Measurements from ENCODE around the gene ZNF655.

DNA sequence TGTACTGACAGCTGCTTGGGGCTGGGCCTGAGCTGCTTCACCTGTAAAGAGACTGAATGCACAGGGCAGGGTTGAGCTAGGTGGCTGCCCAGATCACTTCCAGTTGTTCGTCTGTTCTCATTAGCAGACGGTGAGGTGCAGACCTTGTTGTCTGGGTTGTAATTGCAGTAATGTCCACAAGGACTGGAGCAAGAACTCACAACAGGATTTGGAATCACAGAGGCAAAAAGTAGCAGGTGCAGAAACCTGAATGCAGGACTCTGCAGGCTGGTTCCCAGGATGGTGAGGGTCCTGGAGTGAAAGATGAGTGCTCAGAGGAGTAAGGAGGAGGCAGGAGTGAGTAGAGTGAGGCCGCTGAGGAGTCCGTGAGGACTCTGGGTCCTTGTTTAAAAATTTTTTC is 67.5 kb downstream of the ZNF655 start:
- TF ChIP-seq, protein P1, sequence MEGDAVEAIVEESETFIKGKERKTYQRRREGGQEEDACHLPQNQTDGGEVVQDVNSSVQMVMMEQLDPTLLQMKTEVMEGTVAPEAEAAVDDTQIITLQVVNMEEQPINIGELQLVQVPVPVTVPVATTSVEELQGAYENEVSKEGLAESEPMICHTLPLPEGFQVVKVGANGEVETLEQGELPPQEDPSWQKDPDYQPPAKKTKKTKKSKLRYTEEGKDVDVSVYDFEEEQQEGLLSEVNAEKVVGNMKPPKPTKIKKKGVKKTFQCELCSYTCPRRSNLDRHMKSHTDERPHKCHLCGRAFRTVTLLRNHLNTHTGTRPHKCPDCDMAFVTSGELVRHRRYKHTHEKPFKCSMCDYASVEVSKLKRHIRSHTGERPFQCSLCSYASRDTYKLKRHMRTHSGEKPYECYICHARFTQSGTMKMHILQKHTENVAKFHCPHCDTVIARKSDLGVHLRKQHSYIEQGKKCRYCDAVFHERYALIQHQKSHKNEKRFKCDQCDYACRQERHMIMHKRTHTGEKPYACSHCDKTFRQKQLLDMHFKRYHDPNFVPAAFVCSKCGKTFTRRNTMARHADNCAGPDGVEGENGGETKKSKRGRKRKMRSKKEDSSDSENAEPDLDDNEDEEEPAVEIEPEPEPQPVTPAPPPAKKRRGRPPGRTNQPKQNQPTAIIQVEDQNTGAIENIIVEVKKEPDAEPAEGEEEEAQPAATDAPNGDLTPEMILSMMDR (IDR thresholded peaks at IDR 0.05; ENCODE audit: borderline replicate concordance, extremely low read depth, low read length, poor library complexity, severe bottlenecking) = no peak
- no peak for TF ChIP-seq EZH2 (IDR thresholded peaks at IDR 0.05; ENCODE audit: borderline replicate concordance, low read depth, low read length, severe bottlenecking)

Measured in DND-41 (cell line).